K562 (cell line): ENCODE data around the gene NACA. TPM values are rescaled to one million over a fixed set of nuclear protein-coding genes. Genes with fewer than 3 reads are reported as not detected.

Experiments
- EGR1 ChIP-seq: fragments of 450-650 bp; conservative IDR thresholded peaks from 2 replicates; pipeline ENCODE4 v1.6.1; 2017; ENCODE audit warnings: mild to moderate bottlenecking
- MAZ ChIP-seq, 2 experiments: fragments of 450-650 bp in 1 of 2; sonication (generic) in 1 of 2; formaldehyde crosslinking; IDR thresholded peaks in 1 of 2; conservative IDR thresholded peaks in 1 of 2; 2 replicates each; pipeline versions ENCODE4 v1.4.0 to v1.5.0; 2020; ENCODE audit warnings: mild to moderate bottlenecking in 1 of 2, missing genetic modification reagents in 1 of 2
- RBM22 ChIP-seq: fragments of 200-400 bp; formaldehyde crosslinking; IDR thresholded peaks from 2 replicates; pipeline ENCODE4 v1.6.1; 2018; ENCODE audit warnings: low read length, low read depth; ENCODE audit not compliant: poor library complexity, severe bottlenecking
- SETDB1 ChIP-seq: IDR thresholded peaks from one replicate; pipeline ENCODE4 v1.6.1; 2012; ENCODE audit warnings: low read length, control low read depth, inconsistent platforms
- SMAD4 ChIP-seq: fragments of 250-450 bp; sonication (Bioruptor Pico); conservative IDR thresholded peaks from 2 replicates; pipeline ENCODE4 v1.8.0; 2021; ENCODE audit warnings: inconsistent platforms, mild to moderate bottlenecking, moderate library complexity
- ZNF644 ChIP-seq: fragments of 200-800 bp; sonication (Bioruptor generic); IDR thresholded peaks from 2 replicates; pipeline ENCODE4 v1.6.1; 2016; ENCODE audit warnings: low read depth, missing genetic modification characterization, missing compliant biosample characterization
- polyA plus RNA-seq, 8 experiments: library from polyadenylated mRNA; depleted of rRNA in 4 of 8; stranded (reverse) in 5 of 8; unstranded in 3 of 8; fragments of >200 nt; fragmentation: Nextera tagmentation in 2 of 8; fragmentation: Illumina TruSeq in 1 of 8; extraction: Ambion mirVana in 2 of 8; extraction: Trizol in 1 of 8; gene quantifications; 2 replicates each; pipeline versions ENCODE4 v1.2.1 to v1.2.3, GENCODE V29; 2011 to 2014; ENCODE audit warnings: inconsistent platforms in 1 of 8, missing spikeins in 1 of 8
- total RNA-seq, 7 experiments: library from RNA; depleted of rRNA in 6 of 7; stranded (reverse); fragments of >200 nt in 6 of 7; fragmentation: Illumina TruSeq in 2 of 7; extraction: Trizol in 2 of 7; gene quantifications; 2 replicates each; pipeline versions ENCODE4 v1.2.1 to v1.2.3, GENCODE V29; 2011 to 2021; ENCODE audit warnings: low replicate concordance in 1 of 7
- TF ChIP-seq, protein P1 (sequence below): fragments of 250-450 bp; sonication (Bioruptor Pico); IDR thresholded peaks from 2 replicates; pipeline ENCODE4 v1.9.0; 2021; ENCODE audit warnings: mild to moderate bottlenecking, inconsistent platforms
- TF ChIP-seq, protein P2 (sequence below): conservative IDR thresholded peaks from 2 replicates; pipeline ENCODE4 v1.6.1; 2011; ENCODE audit warnings: low read depth, mild to moderate bottlenecking, low read length; ENCODE audit not compliant: control insufficient read depth
- TF ChIP-seq, protein P3 (sequence below): sonication (generic); formaldehyde crosslinking; IDR thresholded peaks from 2 replicates; pipeline ENCODE4 v1.4.0; 2020; ENCODE audit warnings: mild to moderate bottlenecking, missing genetic modification reagents
- TF ChIP-seq, protein P4 (sequence below): fragments of 250-450 bp; sonication (Bioruptor Pico); IDR thresholded peaks from 2 replicates; pipeline ENCODE4 v1.8.0; 2021; ENCODE audit warnings: borderline replicate concordance, mild to moderate bottlenecking, moderate library complexity; ENCODE audit not compliant: poor library complexity, severe bottlenecking
- TF ChIP-seq, protein P5 (sequence below): sonication (generic); formaldehyde crosslinking; IDR thresholded peaks from 2 replicates; pipeline ENCODE4 v1.8.0; 2022; ENCODE audit warnings: mild to moderate bottlenecking, missing genetic modification reagents
- TF ChIP-seq, protein P6 (sequence below): fragments of 250-450 bp; sonication (Bioruptor Pico); IDR thresholded peaks from 2 replicates; pipeline ENCODE4 v1.4.0; 2020; ENCODE audit warnings: mild to moderate bottlenecking
- TF ChIP-seq, protein P7 (sequence below): sonication (generic); formaldehyde crosslinking; IDR thresholded peaks from 2 replicates; pipeline ENCODE4 v1.9.0; 2022; ENCODE audit warnings: mild to moderate bottlenecking, missing genetic modification reagents

Gene NACA
- total and polyA plus RNA-seq, 9 of the 15 experiments (the other 6 are each of a cell fraction or from before 2014, with no cell fraction given) = 1,030 to 2,416 (median 1,645) TPM

DNA sequence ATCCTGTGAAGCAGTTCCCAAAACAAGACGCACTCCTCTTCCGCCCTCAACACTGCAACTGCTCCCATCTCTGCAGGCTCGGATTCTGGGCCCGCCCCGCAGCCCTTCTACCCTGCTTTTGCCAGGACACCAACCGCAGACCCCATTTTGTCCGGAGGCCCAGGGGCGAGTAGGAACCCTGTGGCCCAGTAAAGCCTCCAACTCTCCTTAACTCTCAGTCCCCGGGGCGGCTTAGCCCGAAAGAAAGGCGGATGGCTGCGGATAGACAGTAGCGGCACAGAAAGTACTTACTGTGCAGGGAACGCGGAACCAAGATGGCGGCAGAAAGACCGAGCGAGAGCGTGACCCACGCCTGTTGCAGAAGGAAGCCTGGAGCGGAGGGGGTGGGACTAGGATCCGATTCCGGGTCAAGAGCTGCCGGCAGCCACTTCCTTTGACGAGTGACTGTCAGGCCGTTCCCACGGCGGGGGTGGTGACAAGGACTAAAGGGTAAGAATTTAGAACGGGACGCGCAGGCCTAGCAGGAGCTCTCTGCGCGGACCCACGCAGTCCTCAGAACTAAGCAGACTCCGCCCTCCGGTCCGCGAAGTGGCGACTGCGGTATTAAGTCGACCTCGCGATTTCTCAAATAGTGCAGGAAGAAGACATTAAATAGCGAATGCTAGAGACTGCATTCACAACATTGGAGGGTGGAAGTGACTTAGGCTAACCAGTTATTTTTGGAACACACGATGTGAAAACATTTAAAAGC, at the start of gene NACA (continued):
- TF ChIP-seq, protein P1, sequence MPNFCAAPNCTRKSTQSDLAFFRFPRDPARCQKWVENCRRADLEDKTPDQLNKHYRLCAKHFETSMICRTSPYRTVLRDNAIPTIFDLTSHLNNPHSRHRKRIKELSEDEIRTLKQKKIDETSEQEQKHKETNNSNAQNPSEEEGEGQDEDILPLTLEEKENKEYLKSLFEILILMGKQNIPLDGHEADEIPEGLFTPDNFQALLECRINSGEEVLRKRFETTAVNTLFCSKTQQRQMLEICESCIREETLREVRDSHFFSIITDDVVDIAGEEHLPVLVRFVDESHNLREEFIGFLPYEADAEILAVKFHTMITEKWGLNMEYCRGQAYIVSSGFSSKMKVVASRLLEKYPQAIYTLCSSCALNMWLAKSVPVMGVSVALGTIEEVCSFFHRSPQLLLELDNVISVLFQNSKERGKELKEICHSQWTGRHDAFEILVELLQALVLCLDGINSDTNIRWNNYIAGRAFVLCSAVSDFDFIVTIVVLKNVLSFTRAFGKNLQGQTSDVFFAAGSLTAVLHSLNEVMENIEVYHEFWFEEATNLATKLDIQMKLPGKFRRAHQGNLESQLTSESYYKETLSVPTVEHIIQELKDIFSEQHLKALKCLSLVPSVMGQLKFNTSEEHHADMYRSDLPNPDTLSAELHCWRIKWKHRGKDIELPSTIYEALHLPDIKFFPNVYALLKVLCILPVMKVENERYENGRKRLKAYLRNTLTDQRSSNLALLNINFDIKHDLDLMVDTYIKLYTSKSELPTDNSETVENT (CRISPR knock-in tag) = peak; percentile 79; the same call in 1 of the 2 replicates
- TF ChIP-seq ZNF644 (tag) (peak; percentile 91; the same call in 1 of the 2 replicates), EGR1 (peak; percentile 96), MAZ (CRISPR knock-in tag; conservative IDR thresholded peaks at IDR 0.05 in 1 of 2, IDR thresholded peaks at IDR 0.05 in 1 of 2) (peak; percentile 79 to 83), SMAD4 (CRISPR knock-in tag) (no peak; the same call in 1 of the 2 replicates), RBM22 (peak; percentile 51), SETDB1 (no peak)
- TF ChIP-seq, protein P2, sequence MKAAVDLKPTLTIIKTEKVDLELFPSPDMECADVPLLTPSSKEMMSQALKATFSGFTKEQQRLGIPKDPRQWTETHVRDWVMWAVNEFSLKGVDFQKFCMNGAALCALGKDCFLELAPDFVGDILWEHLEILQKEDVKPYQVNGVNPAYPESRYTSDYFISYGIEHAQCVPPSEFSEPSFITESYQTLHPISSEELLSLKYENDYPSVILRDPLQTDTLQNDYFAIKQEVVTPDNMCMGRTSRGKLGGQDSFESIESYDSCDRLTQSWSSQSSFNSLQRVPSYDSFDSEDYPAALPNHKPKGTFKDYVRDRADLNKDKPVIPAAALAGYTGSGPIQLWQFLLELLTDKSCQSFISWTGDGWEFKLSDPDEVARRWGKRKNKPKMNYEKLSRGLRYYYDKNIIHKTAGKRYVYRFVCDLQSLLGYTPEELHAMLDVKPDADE = 0 out of 2 replicates have a peak, but pooled peaks have one; percentile 30
- TF ChIP-seq, protein P3, sequence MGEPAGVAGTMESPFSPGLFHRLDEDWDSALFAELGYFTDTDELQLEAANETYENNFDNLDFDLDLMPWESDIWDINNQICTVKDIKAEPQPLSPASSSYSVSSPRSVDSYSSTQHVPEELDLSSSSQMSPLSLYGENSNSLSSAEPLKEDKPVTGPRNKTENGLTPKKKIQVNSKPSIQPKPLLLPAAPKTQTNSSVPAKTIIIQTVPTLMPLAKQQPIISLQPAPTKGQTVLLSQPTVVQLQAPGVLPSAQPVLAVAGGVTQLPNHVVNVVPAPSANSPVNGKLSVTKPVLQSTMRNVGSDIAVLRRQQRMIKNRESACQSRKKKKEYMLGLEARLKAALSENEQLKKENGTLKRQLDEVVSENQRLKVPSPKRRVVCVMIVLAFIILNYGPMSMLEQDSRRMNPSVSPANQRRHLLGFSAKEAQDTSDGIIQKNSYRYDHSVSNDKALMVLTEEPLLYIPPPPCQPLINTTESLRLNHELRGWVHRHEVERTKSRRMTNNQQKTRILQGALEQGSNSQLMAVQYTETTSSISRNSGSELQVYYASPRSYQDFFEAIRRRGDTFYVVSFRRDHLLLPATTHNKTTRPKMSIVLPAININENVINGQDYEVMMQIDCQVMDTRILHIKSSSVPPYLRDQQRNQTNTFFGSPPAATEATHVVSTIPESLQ = 0 out of 2 replicates have a peak, but pooled peaks have one; percentile 73
- TF ChIP-seq, protein P4, sequence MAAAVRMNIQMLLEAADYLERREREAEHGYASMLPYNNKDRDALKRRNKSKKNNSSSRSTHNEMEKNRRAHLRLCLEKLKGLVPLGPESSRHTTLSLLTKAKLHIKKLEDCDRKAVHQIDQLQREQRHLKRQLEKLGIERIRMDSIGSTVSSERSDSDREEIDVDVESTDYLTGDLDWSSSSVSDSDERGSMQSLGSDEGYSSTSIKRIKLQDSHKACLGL (CRISPR knock-in tag) = peak; percentile 72
- TF ChIP-seq, protein P5, sequence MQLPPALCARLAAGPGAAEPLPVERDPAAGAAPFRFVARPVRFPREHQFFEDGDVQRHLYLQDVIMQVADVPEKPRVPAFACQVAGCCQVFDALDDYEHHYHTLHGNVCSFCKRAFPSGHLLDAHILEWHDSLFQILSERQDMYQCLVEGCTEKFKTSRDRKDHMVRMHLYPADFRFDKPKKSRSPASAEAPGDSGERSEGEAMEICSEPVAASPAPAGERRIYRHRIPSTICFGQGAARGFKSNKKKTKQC (CRISPR knock-in tag) = peak; percentile 91
- TF ChIP-seq, protein P6, sequence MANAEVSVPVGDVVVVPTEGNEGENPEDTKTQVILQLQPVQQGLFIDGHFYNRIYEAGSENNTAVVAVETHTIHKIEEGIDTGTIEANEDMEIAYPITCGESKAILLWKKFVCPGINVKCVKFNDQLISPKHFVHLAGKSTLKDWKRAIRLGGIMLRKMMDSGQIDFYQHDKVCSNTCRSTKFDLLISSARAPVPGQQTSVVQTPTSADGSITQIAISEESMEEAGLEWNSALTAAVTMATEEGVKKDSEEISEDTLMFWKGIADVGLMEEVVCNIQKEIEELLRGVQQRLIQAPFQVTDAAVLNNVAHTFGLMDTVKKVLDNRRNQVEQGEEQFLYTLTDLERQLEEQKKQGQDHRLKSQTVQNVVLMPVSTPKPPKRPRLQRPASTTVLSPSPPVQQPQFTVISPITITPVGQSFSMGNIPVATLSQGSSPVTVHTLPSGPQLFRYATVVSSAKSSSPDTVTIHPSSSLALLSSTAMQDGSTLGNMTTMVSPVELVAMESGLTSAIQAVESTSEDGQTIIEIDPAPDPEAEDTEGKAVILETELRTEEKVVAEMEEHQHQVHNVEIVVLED (CRISPR knock-in tag) = peak; percentile 91
- TF ChIP-seq, protein P7, sequence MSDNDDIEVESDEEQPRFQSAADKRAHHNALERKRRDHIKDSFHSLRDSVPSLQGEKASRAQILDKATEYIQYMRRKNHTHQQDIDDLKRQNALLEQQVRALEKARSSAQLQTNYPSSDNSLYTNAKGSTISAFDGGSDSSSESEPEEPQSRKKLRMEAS (CRISPR knock-in tag) = peak; percentile 91
